HG03354 (cell line): ENCODE results near the gene ALG9.

Source experiments
- ATAC-seq: cut with Tn5 transposase; IDR thresholded peaks from one replicate; pipeline ENCODE4 v1.9.1; 2021; ENCODE audit warnings: mild to moderate bottlenecking; ENCODE audit not compliant: unreplicated experiment, poor library complexity, severe bottlenecking

Gene ALG9, protein sequence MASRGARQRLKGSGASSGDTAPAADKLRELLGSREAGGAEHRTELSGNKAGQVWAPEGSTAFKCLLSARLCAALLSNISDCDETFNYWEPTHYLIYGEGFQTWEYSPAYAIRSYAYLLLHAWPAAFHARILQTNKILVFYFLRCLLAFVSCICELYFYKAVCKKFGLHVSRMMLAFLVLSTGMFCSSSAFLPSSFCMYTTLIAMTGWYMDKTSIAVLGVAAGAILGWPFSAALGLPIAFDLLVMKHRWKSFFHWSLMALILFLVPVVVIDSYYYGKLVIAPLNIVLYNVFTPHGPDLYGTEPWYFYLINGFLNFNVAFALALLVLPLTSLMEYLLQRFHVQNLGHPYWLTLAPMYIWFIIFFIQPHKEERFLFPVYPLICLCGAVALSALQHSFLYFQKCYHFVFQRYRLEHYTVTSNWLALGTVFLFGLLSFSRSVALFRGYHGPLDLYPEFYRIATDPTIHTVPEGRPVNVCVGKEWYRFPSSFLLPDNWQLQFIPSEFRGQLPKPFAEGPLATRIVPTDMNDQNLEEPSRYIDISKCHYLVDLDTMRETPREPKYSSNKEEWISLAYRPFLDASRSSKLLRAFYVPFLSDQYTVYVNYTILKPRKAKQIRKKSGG

DNA sequence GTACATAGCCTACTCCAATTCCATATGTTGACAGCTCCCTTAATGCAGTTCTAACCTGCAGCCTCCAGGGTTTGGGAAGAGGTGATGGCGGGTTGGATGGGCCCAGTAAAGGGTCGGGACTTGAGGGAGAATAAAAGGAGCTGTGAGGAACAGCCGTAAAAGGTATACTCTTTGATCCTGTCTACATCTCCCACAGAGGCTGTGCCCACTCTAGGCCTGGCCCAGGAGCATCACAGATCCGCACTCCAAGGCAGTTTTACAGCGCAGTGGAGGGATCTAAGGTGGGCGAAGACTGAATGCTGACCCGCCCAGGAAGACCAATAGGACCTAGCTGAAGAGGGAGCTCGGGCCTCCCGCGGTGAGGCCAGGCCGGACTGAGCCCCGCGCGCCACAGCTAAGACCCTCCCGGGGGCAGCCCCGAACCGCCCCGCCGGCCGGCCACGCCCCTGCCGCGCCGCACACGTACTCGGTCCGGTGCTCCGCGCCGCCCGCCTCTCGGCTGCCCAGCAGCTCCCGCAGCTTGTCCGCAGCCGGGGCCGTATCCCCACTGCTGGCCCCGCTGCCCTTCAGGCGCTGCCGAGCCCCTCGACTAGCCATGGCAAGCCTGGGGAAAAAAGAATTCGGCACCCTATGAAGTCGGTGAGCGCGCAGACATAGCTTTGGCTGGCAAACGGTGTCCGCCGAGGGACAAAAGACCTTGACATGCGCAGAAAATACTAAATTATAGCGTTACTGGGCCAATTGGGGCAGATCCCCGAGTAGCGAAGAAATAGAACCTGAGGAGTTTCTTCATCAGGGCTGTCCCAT, at the start of gene ALG9:
ALG9 (minus strand) TSS at position 696 of the 807 bp plus-strand sequence; CDS start at position 597, 99 bp downstream.
- ATAC-seq = peak; percentile 90

DNA sequence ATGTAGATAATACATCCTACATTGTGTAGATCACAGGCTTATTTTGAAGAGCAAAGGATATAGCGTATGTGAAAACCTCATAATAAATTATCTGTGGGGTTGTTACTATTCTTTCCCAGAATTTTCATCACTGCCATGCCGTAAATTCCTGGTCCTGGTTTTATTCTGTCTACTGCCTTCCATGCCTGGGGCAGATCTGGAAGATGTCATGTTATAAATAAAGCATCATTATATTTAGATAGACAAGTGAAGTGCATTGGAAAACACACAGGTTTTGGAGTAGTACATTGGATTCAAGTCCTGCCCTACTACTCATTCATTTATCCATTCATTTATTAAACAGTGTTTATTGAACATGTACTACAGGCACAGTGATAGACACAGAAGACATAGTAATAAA, 49.5 kb upstream of the ALG9 start:
- no peak for ATAC-seq

DNA sequence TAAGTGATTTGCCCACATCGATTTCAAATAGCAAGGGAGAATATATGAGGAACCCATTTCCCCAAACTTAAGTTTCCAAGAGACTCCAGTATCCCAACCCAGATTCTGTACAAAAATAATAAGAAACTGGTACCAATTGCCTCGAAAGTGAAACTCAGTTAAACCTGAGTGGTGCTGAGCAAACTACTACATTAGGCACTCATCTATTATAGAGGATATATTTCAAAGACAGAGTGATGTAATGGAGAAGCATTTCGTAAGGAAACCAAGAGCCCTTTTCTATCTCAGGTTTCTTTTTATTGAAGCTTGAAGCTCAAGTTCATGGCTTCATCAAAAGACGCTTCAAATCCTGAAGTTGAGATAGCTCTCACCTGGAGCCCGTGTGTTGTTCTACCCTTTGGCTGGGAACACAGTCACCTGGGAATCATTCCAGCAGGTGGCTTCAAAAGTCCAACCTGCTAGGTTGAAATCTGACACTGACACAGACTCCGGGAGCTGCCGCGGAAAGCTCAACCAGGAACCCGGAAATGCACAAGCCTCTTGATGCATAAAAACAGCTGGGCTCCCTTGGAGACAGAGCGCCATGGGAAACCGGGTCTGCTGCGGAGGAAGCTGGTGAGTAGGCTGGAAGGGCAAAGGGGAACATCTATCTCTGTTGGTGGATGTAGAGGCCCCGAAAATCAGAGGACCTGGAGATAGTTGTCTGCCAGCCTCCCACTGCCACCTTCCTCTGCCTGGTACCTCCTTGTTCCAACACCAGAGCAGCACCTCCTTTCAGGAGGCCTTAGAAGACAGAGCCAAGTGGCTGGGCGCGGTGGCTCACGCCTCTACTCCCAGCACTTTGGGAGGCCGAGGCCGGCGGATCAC, 47.2 kb upstream of the ALG9 start, which contains the start of gene C11orf52:
C11orf52 (plus strand) TSS at position 524 of the 867 bp plus-strand sequence; CDS start at position 584, 60 bp downstream.
- no peak for ATAC-seq

DNA sequence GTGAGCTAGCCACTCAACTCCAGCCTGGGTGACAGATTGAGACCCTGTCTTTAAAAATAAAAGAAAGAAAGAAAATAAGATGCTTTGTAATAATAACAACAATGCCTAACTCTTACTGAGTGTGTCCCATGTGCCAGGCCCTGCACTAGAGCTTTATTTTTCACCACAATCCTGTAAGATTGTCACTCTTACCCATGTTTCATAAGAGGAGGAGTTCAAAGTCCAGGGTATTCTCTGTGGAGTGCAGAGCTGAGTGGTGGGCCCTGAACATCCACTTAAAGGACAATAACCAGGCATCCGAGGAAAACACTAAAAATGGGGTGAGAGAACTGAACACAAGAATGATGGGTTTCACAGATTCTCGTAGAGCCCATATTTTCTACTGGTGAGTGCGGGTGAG, 46.4 kb upstream of the ALG9 start:
- ATAC-seq = no peak

DNA sequence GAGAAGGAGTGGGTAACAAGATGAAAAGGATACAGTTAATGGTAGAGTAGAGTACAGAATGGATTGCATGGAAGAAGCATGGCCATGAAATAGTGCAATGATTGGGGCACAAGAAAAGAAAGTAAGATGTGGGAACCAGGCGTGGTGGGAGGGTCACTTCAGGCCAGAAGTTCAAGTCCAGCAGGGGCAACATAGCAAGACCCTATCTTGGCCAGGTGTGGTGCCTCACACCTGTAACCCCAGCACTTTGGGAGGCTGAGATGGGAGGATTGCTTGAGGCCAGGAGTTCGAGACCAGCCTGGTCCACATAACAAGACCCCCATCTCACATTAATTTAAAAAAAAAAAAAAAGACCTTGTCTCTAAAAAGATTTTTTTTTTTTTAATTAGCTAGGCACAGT, 45.9 kb upstream of the ALG9 start:
- no peak for ATAC-seq

DNA sequence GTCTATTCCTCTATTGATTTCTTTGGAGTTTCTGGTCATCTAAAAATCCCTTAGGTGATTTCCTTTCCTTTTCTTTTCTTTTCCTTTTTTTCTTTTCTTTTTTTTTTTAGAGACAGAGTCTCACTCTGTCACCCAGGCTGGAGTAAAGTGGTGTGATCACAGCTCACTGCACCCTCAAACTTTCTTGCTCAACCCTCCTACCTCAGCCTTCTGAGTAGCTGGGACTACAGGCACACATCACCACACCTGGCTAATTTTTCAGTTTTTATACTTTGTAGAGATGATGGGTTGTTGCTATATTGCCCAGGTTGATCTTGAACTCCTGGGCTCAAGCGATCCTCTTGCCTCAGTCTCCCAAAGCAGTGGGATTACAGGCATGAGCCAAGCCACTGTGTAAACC, 45.4 kb upstream of the ALG9 start:
- no peak for ATAC-seq

DNA sequence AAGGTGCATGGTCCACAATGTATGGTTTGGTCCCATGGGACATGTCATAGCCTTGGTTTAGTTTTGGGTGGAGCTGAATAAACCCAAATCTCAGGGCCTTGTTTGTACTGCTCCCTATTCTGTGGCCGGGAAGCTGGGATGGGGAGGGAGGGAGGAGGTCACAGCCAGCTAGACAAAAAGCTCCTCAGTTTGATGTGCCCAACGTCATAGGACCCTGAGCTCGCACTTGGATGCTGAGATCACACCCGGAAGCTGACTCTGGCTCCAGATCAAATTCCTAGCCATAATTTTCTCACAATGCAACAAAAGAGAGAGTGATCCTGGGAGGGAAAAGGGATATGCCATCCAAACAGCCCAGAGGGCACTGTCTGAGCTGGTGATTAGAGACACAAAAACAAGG, 42.6 kb upstream of the ALG9 start:
- ATAC-seq = no peak

DNA sequence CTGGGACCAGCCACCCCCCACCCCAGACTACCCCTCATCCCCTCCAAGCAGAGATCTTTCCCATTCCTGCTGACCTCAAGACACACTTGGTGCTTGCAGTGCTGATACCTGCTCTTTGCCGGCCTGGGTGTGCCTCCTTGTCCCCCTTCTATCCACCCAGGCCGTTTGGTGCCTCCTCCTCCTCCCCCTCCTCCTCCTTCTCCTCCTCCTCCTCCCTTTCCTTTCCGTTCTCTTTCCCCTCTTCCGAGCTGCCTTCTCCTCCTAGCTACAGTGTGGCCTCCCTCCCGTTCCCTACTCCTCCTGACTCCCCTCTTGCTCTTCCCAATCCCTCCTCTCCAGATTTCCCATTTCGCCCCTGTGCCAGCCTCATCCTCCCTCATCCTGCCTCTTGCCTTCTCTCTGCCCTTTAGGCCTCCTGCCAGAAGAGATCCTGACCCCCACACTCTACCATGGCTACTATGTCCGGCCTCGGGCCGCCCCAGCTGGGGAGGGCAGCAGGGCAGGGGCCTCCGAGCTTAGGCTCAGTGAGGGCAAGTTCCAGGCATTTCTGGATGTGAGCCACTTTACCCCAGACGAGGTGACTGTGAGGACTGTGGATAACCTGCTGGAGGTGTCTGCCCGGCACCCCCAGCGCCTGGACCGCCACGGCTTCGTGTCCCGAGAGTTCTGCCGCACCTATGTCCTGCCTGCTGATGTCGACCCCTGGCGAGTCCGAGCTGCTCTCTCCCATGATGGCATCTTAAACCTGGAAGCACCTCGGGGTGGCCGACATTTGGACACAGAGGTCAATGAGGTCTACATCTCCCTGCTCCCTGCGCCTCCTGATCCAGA, 41.9 kb upstream of the ALG9 start:
- ATAC-seq = no peak

DNA sequence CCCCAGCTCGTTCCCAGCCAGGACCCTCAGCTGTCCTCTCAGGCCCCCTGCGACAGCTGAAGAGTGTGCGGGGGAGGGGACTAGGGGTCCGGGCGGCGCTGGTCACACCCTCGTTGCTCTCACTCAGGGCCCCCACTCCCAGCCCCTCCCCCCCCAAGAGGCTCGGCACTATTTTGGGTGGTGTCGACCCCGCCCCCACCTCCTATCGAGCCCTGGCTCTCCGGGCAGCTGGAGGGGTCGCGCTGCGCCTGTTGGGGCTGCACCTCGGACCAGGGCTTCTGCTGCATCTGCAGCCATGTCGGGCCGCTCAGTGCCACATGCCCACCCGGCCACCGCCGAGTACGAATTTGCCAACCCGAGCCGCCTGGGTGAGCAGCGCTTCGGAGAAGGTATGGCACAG, 41.2 kb upstream of the ALG9 start, which contains the start of gene HSPB2:
HSPB2 (plus strand) TSS at position 200 of the 400 bp plus-strand sequence; CDS start at position 296, 96 bp downstream.
- ATAC-seq = no peak

DNA sequence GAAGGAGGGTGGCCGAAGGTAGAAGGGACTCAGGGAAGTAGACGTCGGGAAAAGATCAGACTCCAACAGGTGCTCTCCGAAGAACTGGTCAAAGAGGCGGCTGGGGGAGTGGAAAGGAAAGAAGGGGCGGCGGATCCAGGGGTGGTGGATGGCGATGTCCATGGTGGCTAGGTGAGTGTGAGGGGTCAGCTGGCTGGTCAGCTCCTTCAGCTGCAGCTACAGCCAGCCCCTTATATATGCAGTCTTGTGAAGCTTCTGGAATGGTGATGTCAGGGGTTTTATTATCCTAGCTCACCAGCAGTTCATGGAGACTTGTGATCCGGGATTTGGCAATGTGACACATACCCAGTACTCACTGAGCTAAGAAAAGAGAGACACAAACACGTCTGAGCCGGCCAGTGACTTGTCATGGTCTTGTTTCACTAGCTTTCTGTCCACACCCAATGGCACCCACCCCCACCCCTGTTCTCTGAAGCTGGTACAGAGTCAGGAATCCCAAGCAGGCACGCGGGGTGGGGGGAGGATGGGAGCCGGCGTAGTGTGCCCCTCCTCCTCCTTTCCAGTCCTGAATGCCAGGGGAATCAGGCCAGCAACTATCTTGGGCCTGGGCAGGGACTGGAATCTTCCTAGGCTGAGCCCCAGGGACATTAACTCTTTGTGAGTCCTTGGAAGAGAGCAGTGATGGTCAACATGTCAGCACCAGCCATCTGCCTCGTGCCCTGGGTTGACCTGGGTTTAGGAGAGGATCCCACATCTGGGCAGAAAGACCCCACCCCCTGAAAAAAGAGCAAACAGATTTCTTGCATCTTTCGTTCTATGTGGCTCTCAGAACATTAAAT, 40.4 kb upstream of the ALG9 start, which contains the start of gene CRYAB:
CRYAB (minus strand) TSS at position 208 of the 839 bp plus-strand sequence; CDS start at position 162, 46 bp downstream.
- no peak for ATAC-seq

DNA sequence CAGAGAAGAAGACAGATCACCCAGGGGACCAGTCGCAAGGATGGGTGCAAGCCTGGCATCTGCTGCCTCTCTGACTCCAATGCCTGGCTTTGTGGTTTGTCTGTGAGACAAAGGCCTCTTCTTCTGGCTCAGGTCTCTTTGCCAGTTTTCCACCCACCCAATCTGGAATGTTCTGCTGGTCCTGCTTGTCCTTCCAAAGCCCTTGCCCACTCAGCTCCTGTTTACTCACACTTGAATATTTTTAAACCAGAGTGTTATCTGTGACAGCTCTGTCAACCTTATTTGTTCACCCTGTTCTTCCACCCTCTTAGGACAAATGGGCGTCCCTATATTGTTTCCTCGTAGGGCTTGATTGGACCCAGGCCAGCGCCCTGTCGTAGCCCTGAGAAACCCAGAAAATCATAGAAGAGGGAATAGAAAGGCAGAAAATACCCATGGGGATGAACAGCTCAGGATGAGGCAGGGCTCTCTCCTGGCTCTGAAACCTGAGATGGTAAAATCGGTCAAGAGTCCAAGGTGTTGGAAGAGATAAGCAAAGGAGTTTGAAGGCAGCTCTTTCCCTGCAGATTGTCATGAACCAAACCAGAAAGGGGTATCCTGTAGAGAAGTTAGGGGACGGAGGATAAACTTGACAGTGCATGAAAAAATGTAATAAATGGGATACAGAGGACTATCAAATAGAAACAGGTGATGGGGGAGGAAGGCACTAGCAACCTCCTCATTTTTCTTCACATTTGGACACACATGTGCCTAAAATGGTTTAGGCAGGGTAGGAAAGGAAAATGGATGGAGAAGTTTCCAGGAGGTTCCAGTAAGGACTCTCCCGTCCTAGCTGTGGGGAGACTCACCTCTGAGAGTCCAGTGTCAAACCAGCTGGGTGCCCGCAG, 39.5 kb upstream of the ALG9 start:
- ATAC-seq = no peak

DNA sequence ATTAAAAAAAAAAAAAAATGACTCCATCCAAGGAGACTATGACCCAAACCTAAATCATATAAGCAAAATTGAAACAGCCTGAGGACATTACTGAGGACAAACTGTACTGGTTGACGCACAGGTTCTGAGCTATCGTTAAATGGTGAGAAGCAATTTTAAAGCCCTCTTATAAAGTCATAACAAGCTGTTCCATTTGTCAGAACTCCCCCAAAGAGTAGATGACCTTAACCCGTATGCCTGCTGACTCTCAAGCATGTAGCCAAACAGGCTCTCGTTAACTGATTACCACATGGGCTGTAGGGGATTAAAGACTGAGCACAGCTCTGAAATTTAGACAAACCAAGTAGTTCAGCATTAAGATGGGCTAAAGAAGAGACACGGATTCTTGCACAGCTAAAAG, 38.0 kb upstream of the ALG9 start:
- ATAC-seq = no peak

DNA sequence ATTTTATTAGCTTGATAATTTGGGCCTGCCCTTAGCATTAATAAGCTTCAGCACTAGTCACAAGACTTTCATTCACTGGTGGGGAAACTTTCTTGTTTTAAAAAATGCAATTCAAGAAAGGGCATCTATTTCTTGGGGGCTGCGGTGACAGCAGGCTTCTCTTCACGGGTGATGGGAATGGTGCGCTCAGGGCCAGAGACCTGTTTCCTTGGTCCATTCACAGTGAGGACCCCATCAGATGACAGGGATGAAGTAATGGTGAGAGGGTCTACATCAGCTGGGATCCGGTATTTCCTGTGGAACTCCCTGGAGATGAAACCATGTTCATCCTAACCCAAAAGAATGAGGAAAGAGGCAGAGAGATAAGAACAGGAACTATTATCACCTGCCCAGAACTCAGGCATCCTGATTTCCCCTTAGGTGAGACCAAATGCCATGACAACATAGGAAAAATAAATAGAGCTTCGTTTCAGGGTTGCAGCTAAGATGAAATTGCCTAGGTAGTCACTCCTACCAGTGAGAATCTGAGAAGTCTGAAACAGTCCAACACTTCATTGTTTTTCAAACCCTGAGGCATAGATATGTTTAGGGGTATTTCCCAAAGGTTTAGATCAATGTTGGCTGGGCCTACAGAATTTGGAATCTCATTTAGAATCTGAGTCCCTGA, 37.4 kb upstream of the ALG9 start:
- ATAC-seq = no peak

DNA sequence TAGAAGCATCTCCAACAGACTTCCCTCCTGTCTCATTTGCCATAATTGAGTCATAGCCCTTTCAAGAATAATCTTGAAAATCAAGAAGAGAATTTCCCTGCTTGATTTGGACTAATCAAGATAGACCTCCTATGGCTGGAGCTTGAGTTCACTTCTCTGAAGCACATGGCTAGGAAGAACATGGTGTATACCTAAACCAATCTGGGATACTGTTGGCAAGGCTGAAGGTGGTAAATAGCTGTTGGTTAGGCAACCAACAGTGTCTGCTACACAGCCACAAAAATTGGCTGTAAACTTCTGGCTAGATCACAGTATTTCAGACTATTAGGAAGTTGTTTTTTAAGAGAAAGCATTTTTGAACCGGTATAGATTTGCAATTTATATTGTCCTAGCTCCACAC, 35.3 kb upstream of the ALG9 start:
- no peak for ATAC-seq

DNA sequence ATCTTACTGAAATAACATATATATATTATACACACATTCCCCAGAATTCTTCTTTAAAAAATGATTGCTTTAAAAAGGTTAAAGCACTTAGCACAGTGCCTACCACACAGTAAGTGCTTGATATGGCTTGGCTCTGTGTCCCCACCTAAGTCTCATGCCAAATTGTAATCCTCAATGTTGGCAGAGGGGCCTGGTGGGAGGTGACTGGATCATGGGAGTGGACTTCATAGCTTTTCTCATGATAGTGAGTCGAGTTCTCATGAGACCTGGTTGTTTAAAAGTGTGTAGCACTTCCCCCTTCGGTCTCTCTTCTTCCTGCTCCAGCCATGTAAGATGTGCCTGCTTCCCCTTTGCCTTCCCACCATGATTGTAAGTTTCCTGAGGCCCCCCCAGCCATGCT, 34.0 kb upstream of the ALG9 start:
- ATAC-seq = no peak

DNA sequence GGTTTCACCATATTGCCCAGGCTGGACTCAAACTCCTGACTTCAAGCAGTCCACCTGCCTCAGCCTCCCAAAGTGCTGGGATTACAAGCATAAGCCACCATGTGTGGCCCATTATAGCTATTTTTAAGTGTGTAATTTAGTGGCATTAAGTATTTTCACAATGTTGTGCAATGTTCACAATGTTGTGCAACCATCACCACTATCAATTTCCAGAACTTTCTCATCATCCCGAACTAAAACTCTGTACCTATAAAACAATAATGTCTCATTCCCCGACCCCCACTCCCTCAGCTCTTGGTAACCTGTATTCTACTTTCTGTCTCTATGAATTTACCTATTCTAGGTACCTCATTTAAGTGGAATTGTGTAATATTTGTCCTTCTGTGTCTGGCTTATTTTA, 15.5 kb upstream of the ALG9 start:
- ATAC-seq = no peak
